Activated CD8-positive, alpha-beta memory T cell treated with anti-CD3 and anti-CD28 coated beads, Interleukin-2, amount 10 ng/mL, durations not matched to agents 7 days and 5 days (primary cell): Measurements from ENCODE around the gene NFKBIA. TPM values are rescaled to one million over a fixed set of nuclear protein-coding genes. Genes with fewer than 3 reads are reported as not detected.
A peak's percentile ranks its signal among the peaks of the same experiment; 100 is the strongest.
"Not testable (repeated sequence)": the region's sequence is repeated elsewhere in the genome, so short reads cannot be mapped to it uniquely, and the experiment has no call there.

ENCODE experiments used
- ATAC-seq: fragments of 150-1000 bp; cut with Tn5 transposase; one replicate; pipeline ENCODE4 v1.10.0; 2021; ENCODE audit warnings: moderate library complexity
- CTCF ChIA-PET: fragments of 350-600 bp; sonication (Branson Sonifier 250); formaldehyde crosslinking; loops from one replicate; lab custom pipeline; 2021; ENCODE audit warnings: antibody characterized with exemption; lab: Charles Lee
- DNase-seq: peaks from one replicate; pipeline ENCODE4 v3.0.0-alpha.2; 2020
- H3K27ac Mint-ChIP-seq: one replicate; pipeline ENCODE4 v1.8.0; 2021; ENCODE audit warnings: mild to moderate bottlenecking, mixed read lengths
- H3K27me3 Mint-ChIP-seq: one replicate; pipeline ENCODE4 v1.8.0; 2021; ENCODE audit warnings: mixed read lengths
- H3K36me3 Mint-ChIP-seq: one replicate; pipeline ENCODE4 v1.8.0; 2021; ENCODE audit warnings: mild to moderate bottlenecking, mixed read lengths
- H3K4me1 Mint-ChIP-seq: one replicate; pipeline ENCODE4 v1.8.0; 2021; ENCODE audit warnings: mixed read lengths
- H3K4me3 Mint-ChIP-seq: one replicate; pipeline ENCODE4 v1.8.0; 2021; ENCODE audit warnings: mild to moderate bottlenecking, moderate library complexity, mixed read lengths
- H3K9me3 Mint-ChIP-seq: one replicate; pipeline ENCODE4 v1.8.0; 2022; ENCODE audit warnings: low read depth, mixed read lengths
- total RNA-seq, 2 experiments: library from RNA; stranded (reverse); gene quantifications; one replicate each; pipeline ENCODE4 v1.2.3, GENCODE V29; 2021

NFKBIA gene
- total RNA-seq, 2 experiments from 2014 or later = 82.9 to 245 TPM

DNA sequence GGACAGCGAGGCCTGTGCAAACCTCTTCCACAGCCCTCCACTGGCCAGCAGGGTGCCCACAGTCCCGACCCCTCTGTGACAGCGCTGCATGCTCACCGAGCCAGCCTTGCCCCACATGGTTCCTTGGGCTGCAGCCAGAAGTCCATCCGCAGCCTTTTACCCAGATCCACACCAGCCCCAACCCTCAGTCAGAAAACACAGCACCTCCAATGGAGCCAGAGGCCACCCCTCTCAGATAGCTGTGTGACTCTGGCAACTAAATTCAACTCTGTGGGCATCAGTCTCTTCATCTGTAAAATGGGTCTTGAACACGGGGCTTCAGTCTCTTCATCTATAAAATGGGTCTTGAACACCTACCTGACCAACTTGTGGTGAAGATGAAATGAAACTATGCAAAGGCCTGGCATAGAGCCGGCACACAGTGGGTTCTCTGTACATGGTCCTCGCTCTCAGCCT lies 38.0 kb downstream of the NFKBIA start:
- Mint-ChIP-seq H3K9me3 (peaks cover 7% of the 10 kb centered on the region), H3K4me1 (peaks cover 36% of the 10 kb centered on the region), H3K27me3 (no peaks in the 10 kb centered on the region), H3K4me3 (no peak overlapping the region), H3K36me3 (peaks cover 8% of the 10 kb centered on the region), H3K27ac (no peak overlapping the region)
- DNase-seq = no peak
- no peak for ATAC-seq
- CTCF ChIA-PET = interaction anchor here (1.3 to 1.5 kb wide), 2 partner anchors 49 to 137 kb away, joined by 3 read pairs; no protein-coding TSS in a partner anchor

DNA sequence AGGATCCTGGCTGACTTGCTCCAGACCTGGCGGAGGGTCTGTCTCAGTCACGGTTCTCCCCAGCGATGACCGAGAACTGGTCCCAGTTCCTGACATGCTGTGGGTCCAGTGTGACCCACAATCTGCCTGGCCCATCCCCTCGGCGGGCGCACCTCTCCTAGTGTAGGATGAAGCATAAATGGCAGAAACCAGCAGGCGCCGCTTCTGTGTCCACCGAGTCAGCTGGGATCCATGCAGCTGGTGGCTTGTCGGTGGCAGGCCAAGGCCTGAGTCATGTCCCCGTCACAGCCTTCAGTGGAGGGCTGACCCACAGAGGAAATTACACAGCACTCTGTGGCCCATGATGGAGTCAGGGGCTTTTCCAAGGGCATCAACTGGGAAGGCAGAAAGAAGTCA lies 38.5 kb downstream of the NFKBIA start:
- ATAC-seq = no peak
- Mint-ChIP-seq H3K9me3 (peaks cover 4% of the 10 kb centered on the region), H3K4me1 (peaks cover 36% of the 10 kb centered on the region), H3K36me3 (peaks cover 4% of the 10 kb centered on the region), H3K27ac (peak overlapping the region; percentile 54), H3K27me3 (no peaks in the 10 kb centered on the region), H3K4me3 (no peak overlapping the region)
- CTCF ChIA-PET = interaction anchor here (0.7 to 1.5 kb wide), 5 partner anchors 18 to 74 kb away, joined by 3 to 4 read pairs (median 3); partner anchors contain the start of gene PSMA6
- no peak for DNase-seq

DNA sequence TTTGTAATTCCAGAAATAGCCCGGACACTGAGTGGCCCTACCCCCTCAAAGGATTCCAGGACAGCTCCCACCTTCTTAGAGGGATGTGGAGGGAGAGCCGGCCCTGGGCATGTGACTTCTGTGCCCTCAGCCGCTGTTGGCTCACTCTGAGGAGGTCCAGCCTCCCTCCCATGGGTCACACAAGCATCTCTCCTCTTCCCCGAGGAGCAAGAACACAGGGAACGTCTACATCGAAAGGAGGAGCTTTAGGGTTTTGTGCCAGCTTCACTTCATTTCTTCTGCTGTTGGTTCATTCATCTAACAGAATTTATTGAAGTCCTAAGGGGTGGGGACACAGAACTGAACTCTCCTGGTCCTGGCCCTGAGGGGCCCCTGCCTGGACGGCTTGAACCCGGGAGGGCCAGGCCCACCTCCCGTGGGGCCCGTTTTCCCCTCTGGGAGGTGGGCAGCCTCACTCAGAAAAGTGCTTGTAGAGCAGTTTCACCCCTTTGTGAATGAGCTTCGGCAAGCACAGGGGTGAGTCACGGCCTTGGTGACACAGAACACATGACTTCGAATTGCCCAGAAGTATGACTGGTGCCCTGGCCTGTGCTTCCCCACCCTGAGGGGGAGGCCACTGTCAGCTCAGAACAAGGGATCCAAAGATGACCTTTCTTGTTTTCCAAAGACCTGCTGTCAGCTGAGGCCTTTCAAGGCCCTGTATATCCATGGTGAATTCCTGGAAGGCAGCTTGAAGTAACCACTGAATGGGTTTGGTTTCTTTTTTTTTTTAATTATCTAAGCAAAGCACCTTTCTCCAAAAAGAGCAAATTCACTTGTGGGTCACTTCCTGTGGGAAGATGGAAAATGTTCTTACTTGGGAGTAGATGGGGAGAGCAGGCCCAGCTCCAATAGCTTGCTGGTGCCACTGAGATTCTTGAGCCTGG lies 39.2 kb downstream of the NFKBIA start:
- peak; percentile 79 for DNase-seq
- CTCF ChIA-PET = interaction anchor here (0.7 to 1.5 kb wide), 5 partner anchors 17 to 73 kb away, joined by 3 to 4 read pairs (median 3); partner anchors contain the start of gene PSMA6
- Mint-ChIP-seq H3K4me1 (peaks cover 36% of the 10 kb centered on the region), H3K36me3 (no peaks in the 10 kb centered on the region), H3K4me3 (no peak overlapping the region), H3K27ac (peak overlapping the region; percentile 54), H3K9me3 (no peaks in the 10 kb centered on the region), H3K27me3 (no peaks in the 10 kb centered on the region)
- ATAC-seq = peak; percentile 89

DNA sequence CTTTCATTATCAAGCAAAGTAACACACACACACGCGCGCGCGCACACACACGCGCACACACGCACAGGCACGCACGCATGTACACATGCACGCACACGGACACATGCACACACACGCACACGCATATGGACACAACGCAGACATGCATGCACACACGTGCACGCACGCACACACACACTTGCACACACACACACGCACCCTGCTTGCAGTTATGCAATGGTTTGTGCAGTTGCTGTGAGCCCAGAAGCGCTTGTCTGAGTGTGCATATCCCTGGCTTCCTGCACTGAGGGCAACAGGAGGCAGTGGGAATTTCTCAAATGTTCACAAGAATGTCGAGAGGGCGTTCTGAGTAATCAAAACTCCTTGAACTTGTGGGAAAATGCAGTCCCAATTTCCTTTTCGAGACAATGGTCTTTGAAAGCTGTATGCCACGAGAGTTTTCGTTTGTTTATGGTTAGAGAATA lies 41.6 kb downstream of the NFKBIA start:
- peaks cover 29% of the 10 kb centered on the region for H3K4me1 Mint-ChIP-seq

DNA sequence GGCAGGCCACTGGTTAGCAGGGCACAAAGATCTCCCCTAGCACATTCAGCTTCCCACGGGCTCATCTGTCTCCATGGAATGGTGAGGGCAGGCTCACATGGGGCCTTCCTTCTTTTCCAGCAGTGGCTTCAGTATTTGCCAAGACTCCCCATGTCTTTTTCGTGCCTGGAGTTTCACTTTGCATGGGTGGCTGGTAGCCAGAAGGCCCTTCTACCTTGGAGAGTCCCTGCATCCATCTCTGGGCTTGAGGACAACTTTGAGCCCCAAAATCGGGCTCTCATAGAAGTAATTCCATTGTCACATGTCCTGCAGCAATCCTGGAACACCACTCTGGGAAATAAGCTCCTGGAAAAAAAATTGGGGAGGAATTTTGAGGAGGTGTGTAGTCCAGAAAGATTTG lies 42.1 kb downstream of the NFKBIA start:
- ATAC-seq (no peak), DNase-seq (no peak)
- H3K27ac Mint-ChIP-seq = no peak overlapping the region
- H3K4me1 Mint-ChIP-seq = peaks cover 24% of the 10 kb centered on the region
- no peaks in the 10 kb centered on the region for H3K9me3 Mint-ChIP-seq
- no peak overlapping the region for H3K4me3 Mint-ChIP-seq
- no peaks in the 10 kb centered on the region for H3K27me3 Mint-ChIP-seq
- CTCF ChIA-PET = interaction anchor here (0.9 kb wide), 1 partner anchor 16 kb away, joined by 3 read pairs; no protein-coding TSS in a partner anchor
- H3K36me3 Mint-ChIP-seq = no peaks in the 10 kb centered on the region

More for the DNA sequence above, 41.6 kb downstream of the NFKBIA start:
- H3K27me3 Mint-ChIP-seq = no peaks in the 10 kb centered on the region
- H3K4me3 Mint-ChIP-seq = no peak overlapping the region
- ATAC-seq = no peak
- no peaks in the 10 kb centered on the region for H3K36me3 Mint-ChIP-seq
- CTCF ChIA-PET = no interaction called here
- H3K9me3 Mint-ChIP-seq = no peaks in the 10 kb centered on the region
- no peak for DNase-seq
- H3K27ac Mint-ChIP-seq = no peak overlapping the region

DNA sequence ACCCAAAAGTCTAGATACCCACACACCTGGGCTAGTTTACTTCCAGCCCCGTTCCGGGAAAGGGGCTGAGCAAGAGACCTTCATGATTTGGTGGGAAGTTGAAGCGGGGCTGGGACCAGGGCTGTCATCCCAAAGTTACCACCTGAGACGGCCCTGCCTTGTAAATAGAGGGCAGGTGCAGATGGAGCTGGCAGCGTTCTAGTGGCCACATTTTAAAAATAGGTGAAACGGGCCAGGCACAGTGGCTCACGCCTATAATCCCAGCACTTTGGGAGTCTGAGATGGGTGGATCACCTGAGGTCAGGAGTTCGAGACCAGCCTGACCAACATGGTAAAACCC lies 43.4 kb downstream of the NFKBIA start:
- Mint-ChIP-seq H3K36me3 (no peaks in the 10 kb centered on the region), H3K4me1 (peaks cover 16% of the 10 kb centered on the region), H3K4me3 (no peak overlapping the region), H3K27me3 (no peaks in the 10 kb centered on the region), H3K9me3 (no peaks in the 10 kb centered on the region), H3K27ac (no peak overlapping the region)
- DNase-seq = no peak
- CTCF ChIA-PET = no interaction called here
- ATAC-seq = no peak

DNA sequence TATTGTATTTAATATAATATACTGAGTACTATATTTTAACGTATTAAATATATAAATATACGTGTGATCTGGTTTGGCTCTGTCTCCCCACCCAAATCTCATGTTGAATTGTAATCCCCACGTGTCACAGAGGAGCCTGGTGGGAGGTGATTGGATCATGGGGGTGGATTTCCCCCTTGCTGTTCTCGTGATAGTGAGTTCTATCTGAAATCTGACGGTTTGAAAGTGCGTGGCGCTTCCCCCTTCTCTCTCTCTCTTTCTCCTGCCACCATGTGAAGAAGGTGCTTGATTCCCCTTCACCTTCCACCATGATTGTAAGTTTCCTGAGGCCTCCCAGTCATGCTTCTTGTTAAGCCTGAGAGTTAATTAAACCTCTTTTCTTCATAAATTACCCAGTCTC lies 44.9 kb downstream of the NFKBIA start:
- CTCF ChIA-PET, H3K4me1 Mint-ChIP-seq, ATAC-seq: not testable (repeated sequence)

DNA sequence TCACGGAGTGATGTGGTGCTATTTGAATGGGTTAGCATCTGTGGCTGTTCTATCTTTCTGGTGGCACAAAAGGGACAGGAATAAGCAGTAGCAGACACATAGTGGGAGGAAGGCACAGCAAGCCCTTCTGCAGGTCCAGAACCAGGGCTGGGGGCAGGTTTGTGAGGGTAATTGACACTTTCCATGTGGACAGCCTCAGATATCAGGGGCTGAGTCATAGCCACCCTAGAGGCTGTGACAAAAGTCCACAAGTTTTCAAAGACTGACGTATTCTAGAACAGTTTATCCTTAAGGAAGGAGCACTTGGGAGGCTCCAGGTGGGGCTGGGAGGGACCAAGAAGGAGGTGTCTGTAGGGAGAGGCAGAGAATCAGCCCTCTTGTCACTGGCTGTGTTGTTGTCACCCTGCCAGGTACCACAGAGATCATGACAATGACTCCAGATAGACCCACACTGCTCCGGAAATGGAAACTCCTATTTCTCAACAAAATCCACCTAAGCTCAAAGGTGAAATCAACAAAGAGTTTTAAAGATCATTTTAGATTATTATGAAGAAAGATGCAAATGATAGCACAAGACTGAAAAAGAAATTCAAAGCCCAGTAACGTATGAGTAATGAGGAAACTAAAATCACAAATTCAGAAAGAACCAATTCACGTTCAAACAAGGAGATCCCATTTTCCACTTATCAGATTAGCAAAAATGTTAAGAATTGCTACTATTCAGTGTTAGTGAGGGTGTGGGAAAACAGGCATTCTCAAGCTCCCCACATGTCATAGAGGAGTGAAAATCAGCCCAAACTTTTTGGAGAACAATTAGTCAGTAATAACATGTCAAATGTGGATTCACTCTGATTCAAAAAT lies 48.3 kb downstream of the NFKBIA start:
- Mint-ChIP-seq H3K9me3 (no peaks in the 10 kb centered on the region), H3K36me3 (no peaks in the 10 kb centered on the region), H3K4me1 (peaks cover 20% of the 10 kb centered on the region), H3K27ac (no peak overlapping the region), H3K4me3 (no peak overlapping the region), H3K27me3 (no peaks in the 10 kb centered on the region)
- ATAC-seq (peak; percentile 70), DNase-seq (no peak)
- CTCF ChIA-PET = interaction anchor here (1.3 kb wide), 1 partner anchor 9 kb away, joined by 3 read pairs; no protein-coding TSS in a partner anchor

More for the DNA sequence above, 44.9 kb downstream of the NFKBIA start:
- not testable (repeated sequence) for H3K4me3 Mint-ChIP-seq, H3K27ac Mint-ChIP-seq, H3K9me3 Mint-ChIP-seq, H3K36me3 Mint-ChIP-seq, H3K27me3 Mint-ChIP-seq, DNase-seq

DNA sequence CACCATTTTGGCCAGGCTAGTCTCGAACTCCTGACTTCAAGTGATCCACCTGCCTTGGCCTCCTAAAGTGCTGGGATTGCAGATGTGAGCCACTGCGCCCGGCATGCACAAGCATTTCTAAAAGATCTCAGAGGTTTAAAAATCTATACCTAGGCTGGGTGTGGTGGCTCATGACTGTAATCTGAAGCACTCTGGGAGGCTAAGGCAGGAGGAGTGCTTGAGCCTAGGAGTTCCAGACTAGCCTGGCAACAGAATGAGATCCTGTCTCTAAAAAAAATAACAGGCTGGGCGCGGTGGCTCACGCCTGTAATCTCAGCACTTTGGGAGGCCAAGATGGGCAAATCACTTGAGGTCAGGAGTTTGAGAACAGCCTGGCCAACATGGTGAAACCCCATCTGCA lies 49.3 kb downstream of the NFKBIA start:
- H3K4me1 Mint-ChIP-seq = peaks cover 20% of the 10 kb centered on the region
- H3K36me3 Mint-ChIP-seq, H3K4me3 Mint-ChIP-seq, H3K27ac Mint-ChIP-seq, H3K9me3 Mint-ChIP-seq, H3K27me3 Mint-ChIP-seq, ATAC-seq, DNase-seq, CTCF ChIA-PET: not testable (repeated sequence)

DNA sequence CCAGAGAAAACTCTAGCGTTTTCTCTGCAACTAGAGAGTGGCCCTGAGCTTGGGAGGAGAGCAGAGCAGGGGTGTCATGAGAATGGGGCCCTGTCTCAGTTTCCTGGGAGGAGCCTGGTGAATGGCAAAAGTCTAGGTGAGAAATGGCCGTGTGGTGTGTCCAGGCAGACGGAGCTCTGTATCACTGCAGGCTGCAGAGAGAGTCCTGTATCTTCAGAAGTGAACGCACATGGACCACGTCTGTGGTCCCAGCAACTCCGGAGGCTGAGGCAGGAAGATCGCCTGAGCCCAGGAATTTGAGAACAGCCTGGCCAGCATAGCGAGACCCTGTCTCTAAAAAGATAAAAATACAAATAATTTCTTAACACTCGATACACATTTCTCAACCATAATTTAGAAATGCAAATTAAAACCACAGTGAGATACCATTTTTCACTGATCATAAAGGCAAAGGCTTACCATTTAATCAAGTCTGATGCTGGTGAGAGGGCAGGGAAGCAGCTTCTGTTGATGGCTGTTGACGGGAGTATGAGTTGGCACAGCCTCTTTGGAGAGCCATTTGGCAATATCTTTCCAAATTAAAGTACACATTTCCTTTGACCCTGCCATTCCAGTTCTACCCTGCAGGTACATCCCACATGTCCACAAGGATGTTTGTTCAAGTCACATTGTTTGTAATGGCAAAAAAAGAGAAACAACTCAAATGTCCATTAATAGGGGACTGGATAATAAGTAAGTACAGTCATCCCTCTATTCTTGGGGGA lies 51.0 kb downstream of the NFKBIA start:
- Mint-ChIP-seq H3K36me3 (no peaks in the 10 kb centered on the region), H3K9me3 (no peaks in the 10 kb centered on the region), H3K27ac (no peak overlapping the region), H3K4me3 (no peak overlapping the region), H3K27me3 (no peaks in the 10 kb centered on the region), H3K4me1 (peaks cover 25% of the 10 kb centered on the region)
- CTCF ChIA-PET = no interaction called here
- DNase-seq = no peak
- ATAC-seq = no peak

DNA sequence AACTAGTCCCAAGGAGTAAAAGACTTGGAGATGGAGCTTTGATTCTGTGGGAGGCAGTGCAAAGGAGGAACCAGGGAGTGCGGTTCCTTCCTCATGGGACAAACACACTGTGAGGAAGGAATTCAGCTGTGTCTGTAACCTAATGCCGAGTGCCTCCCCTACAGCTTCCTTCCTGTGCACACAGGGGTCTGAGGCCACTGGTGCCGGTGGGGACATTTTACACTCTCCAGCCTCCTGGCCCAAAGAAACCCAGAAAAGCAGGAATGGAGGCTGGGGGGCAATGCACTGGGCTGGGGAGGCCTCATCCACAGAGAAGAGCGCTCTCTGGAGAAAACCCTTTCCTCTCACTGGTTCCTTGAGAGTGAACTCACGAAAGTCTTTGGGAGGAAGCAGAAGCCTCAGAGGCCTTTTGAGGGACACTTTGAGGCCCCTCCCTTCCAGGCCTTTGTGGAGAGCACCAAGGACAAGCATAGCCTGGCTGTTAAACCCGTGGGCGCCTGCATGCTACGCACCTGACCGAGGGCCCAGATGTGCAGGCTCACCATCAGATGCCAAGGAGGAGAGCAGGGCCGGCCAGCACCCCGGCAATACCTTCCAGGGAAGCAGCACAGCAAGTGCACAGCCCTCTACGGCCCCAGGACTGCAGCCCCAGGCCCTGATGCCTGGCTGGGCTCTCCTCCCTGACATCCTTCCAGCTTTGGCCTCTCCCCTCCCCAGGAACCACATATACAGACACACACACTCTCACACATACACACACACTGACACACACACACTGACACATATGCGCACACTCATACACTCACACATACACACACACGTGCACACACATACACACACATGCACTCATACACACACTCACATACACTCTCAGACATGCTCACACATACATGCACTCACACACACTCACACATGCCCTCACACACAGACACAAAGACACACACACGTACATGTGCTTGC lies 52.0 kb downstream of the NFKBIA start:
- CTCF ChIA-PET = interaction anchor here (1.1 to 1.3 kb wide), 2 partner anchors 15 to 20 kb away, joined by 3 to 4 read pairs; no protein-coding TSS in a partner anchor
- H3K9me3 Mint-ChIP-seq = no peaks in the 10 kb centered on the region
- H3K4me3 Mint-ChIP-seq = no peak overlapping the region
- peaks cover 25% of the 10 kb centered on the region for H3K4me1 Mint-ChIP-seq
- ATAC-seq (no peak), DNase-seq (no peak)
- no peaks in the 10 kb centered on the region for H3K36me3 Mint-ChIP-seq
- H3K27ac Mint-ChIP-seq = no peak overlapping the region
- H3K27me3 Mint-ChIP-seq = no peaks in the 10 kb centered on the region

DNA sequence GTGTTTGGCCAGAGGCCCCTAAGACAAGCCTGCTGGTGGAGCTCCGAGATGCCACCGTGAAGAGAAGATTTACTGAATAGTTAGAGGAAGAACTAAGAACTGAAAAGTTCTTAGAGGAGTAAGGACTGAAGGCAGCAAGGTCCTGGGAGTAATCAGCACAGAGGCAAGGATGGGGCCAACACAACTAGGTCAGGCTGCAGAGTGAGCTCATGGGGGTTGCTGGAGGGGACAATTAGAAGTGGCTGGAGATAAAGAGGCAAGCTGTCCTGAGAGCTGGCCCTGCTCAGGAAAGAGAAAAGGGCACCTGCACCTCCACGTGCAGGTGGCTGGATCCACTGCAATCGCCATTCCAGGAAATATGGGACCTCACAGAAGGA lies 52.7 kb downstream of the NFKBIA start:
- CTCF ChIA-PET = interaction anchor here (1.1 to 1.3 kb wide), 2 partner anchors 16 to 20 kb away, joined by 3 to 4 read pairs; no protein-coding TSS in a partner anchor
- Mint-ChIP-seq H3K27me3 (no peaks in the 10 kb centered on the region), H3K36me3 (no peaks in the 10 kb centered on the region), H3K9me3 (no peaks in the 10 kb centered on the region), H3K4me1 (peaks cover 25% of the 10 kb centered on the region), H3K27ac (peak overlapping the region; percentile 3), H3K4me3 (no peak overlapping the region)
- no peak for DNase-seq
- no peak for ATAC-seq
